ENCODE data around the gene HDAC4.

The HDAC4 gene

DNA sequence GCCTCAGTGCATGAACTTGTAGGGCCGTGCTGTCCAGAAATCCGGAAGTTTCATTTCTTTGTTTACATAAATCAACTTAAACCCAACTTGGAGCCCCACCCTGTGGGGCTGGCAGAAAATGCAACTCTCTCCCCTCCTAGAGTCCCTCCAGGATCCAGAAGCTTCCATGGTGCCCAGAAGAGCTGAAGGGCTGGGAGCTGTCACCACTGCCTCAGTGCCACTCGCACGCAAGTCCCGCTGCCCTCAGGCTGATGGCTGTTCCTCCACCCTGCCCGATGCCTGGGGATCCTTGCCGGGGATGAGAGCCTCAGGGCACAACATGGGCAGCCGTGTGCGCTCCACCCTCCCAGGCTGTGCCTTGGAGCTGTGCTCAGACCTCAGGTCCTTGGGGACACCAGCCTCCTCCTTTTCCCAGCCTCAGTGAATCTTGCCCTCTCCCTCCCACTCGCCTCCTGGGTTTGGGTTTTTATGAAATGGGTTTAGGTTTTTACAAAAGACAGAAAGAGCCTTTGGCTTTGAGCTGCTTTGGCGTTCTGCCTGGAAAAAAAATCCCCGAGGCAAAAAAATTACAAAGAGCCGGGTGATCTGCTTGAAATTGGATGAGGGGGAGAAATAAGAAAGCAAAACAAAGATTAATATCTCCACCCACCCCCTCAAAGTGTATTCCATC, 397.7 kb downstream of the HDAC4 start:
- TF ChIP-seq TAF1 (IDR thresholded peaks at IDR 0.05; ENCODE audit: low read depth): no peak
- no peak for TF ChIP-seq YY1 (IDR thresholded peaks at IDR 0.05; ENCODE audit: low read depth)
- TF ChIP-seq, protein P1, sequence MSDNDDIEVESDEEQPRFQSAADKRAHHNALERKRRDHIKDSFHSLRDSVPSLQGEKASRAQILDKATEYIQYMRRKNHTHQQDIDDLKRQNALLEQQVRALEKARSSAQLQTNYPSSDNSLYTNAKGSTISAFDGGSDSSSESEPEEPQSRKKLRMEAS (IDR thresholded peaks at IDR 0.05): no peak
- no peak for TF ChIP-seq RAD21 (IDR thresholded peaks at IDR 0.05; ENCODE audit: low read depth)
- TF ChIP-seq, protein P2, sequence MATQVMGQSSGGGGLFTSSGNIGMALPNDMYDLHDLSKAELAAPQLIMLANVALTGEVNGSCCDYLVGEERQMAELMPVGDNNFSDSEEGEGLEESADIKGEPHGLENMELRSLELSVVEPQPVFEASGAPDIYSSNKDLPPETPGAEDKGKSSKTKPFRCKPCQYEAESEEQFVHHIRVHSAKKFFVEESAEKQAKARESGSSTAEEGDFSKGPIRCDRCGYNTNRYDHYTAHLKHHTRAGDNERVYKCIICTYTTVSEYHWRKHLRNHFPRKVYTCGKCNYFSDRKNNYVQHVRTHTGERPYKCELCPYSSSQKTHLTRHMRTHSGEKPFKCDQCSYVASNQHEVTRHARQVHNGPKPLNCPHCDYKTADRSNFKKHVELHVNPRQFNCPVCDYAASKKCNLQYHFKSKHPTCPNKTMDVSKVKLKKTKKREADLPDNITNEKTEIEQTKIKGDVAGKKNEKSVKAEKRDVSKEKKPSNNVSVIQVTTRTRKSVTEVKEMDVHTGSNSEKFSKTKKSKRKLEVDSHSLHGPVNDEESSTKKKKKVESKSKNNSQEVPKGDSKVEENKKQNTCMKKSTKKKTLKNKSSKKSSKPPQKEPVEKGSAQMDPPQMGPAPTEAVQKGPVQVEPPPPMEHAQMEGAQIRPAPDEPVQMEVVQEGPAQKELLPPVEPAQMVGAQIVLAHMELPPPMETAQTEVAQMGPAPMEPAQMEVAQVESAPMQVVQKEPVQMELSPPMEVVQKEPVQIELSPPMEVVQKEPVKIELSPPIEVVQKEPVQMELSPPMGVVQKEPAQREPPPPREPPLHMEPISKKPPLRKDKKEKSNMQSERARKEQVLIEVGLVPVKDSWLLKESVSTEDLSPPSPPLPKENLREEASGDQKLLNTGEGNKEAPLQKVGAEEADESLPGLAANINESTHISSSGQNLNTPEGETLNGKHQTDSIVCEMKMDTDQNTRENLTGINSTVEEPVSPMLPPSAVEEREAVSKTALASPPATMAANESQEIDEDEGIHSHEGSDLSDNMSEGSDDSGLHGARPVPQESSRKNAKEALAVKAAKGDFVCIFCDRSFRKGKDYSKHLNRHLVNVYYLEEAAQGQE (IDR thresholded peaks at IDR 0.05; ENCODE audit: low read depth): no peak
- no peak for TF ChIP-seq ZBTB7A (IDR thresholded peaks at IDR 0.05; ENCODE audit: low read depth)
- TF ChIP-seq, protein P3, sequence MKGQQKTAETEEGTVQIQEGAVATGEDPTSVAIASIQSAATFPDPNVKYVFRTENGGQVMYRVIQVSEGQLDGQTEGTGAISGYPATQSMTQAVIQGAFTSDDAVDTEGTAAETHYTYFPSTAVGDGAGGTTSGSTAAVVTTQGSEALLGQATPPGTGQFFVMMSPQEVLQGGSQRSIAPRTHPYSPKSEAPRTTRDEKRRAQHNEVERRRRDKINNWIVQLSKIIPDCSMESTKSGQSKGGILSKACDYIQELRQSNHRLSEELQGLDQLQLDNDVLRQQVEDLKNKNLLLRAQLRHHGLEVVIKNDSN (IDR thresholded peaks at IDR 0.05): no peak
- TF ChIP-seq EGR1 (IDR thresholded peaks at IDR 0.05): no peak
- no peak for TF ChIP-seq CEBPB (IDR thresholded peaks at IDR 0.05)
- TF ChIP-seq TCF12 (IDR thresholded peaks at IDR 0.05; ENCODE audit: low read depth): no peak
- TF ChIP-seq NFIC (IDR thresholded peaks at IDR 0.05): no peak
- no peak for TF ChIP-seq TEAD4 (IDR thresholded peaks at IDR 0.05)
- TF ChIP-seq EP300 (IDR thresholded peaks at IDR 0.05; ENCODE audit: borderline replicate concordance): no peak
- no peak for TF ChIP-seq FOXM1 (IDR thresholded peaks at IDR 0.05; ENCODE audit: borderline replicate concordance, low read depth)
- no peak for TF ChIP-seq CREB1 (IDR thresholded peaks at IDR 0.05; ENCODE audit: low read depth)

DNA sequence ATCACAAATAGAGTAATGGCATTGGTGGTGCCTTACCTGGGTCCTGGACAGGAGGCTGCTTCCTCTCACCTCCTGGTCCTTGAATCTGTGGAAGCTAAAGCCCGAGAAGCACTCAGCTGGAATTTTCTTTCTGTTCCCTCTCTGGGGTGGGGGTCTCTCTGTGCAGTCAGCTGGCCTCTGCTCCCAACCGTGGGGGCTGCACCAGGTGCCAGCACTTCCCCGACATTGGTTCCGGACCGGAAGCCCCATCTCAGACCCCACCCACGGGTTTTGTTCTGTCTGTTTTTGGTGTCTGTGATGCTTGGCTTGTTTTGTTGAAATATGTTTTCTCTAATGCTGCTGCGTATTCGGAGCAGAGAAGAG, 398.2 kb downstream of the HDAC4 start:
- no peak for TF ChIP-seq TAF1 (IDR thresholded peaks at IDR 0.05; ENCODE audit: low read depth)
- TF ChIP-seq, protein P2 (IDR thresholded peaks at IDR 0.05; ENCODE audit: low read depth): no peak
- TF ChIP-seq, protein P1 (IDR thresholded peaks at IDR 0.05): no peak

DNA sequence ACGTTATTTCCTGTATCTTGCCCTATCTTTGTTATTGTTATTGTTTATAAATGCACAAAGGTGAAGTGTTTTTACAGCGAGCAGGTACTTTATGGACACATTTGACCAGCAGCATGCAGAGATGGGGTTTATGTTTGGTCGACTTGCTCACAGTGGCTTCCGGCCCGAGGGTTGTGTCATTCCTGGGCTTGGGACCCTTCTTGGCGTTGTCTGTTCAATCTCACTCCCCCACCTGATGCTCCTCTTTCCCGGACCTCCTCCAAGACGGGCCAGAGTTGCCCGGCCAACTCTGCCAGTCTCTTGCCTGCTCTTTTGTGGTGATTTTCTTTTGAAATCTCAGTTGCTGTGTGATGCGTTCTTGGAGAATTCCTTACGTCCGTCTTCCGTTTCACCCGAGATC, 399.0 kb downstream of the HDAC4 start:
- TF ChIP-seq CREB1 (IDR thresholded peaks at IDR 0.05; ENCODE audit: low read depth) (no peak), EGR1 (IDR thresholded peaks at IDR 0.05) (no peak), EP300 (IDR thresholded peaks at IDR 0.05; ENCODE audit: borderline replicate concordance) (no peak), CEBPB (IDR thresholded peaks at IDR 0.05) (no peak), TCF12 (IDR thresholded peaks at IDR 0.05; ENCODE audit: low read depth) (no peak), ZBTB7A (IDR thresholded peaks at IDR 0.05; ENCODE audit: low read depth) (no peak), NFIC (IDR thresholded peaks at IDR 0.05) (no peak), YY1 (IDR thresholded peaks at IDR 0.05; ENCODE audit: low read depth) (no peak), TAF1 (IDR thresholded peaks at IDR 0.05; ENCODE audit: low read depth) (no peak), TEAD4 (IDR thresholded peaks at IDR 0.05) (no peak)
- TF ChIP-seq, protein P3 (IDR thresholded peaks at IDR 0.05): no peak
- TF ChIP-seq, protein P2 (IDR thresholded peaks at IDR 0.05; ENCODE audit: low read depth): no peak

DNA sequence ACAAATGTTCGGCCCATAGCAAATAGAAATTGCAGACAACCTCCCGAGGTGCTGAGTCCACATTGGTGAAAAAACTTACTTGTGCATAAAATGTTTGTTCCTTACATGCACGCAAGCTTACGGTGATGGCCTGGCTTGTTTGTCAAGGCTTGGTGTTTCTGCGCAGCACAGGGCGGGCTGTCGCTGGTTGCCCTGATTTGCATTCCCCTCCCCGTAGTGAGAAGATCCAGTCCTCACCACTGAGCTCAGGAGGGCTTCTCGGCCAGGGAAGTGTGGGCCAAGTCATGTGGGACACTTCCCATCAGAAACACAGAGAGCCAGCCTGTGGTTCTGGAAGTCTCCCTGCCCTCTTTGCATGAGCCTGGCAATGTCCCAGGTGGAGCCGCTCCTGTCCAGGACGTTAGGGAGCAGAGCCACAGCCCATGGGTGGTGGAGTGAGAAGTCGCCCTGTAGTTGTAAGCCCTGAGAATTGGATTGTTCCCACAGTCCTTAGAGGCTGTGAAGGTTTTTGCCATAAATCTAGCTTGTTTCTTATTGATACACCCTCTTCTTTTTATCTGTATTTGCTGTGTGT, 400.2 kb downstream of the HDAC4 start:
- no peak for TF ChIP-seq TCF12 (IDR thresholded peaks at IDR 0.05; ENCODE audit: low read depth)
- TF ChIP-seq EGR1 (IDR thresholded peaks at IDR 0.05): no peak
- TF ChIP-seq, protein P1 (IDR thresholded peaks at IDR 0.05): no peak
- no peak for TF ChIP-seq EP300 (IDR thresholded peaks at IDR 0.05; ENCODE audit: borderline replicate concordance)
- TF ChIP-seq FOXM1 (IDR thresholded peaks at IDR 0.05; ENCODE audit: borderline replicate concordance, low read depth): no peak
- TF ChIP-seq TAF1 (IDR thresholded peaks at IDR 0.05; ENCODE audit: low read depth): no peak
- TF ChIP-seq CREB1 (IDR thresholded peaks at IDR 0.05; ENCODE audit: low read depth): no peak
- TF ChIP-seq, protein P2 (IDR thresholded peaks at IDR 0.05; ENCODE audit: low read depth): no peak
- TF ChIP-seq YY1 (IDR thresholded peaks at IDR 0.05; ENCODE audit: low read depth): no peak
- TF ChIP-seq CEBPB (IDR thresholded peaks at IDR 0.05): no peak

All from Ishikawa (cell line).